HG02852 (cell line): Measurements from ENCODE around the gene TUBA1B.
A peak's percentile ranks its signal among the peaks of the same experiment; 100 is the strongest.
"Not testable (repeated sequence)": the region's sequence is repeated elsewhere in the genome, so short reads cannot be mapped to it uniquely, and the experiment has no call there.

Experiments
- ATAC-seq: cut with Tn5 transposase; IDR thresholded peaks from one replicate; pipeline ENCODE4 v1.9.1; 2021; ENCODE audit warnings: mild to moderate bottlenecking, moderate library complexity; ENCODE audit not compliant: unreplicated experiment

TUBA1B gene

DNA sequence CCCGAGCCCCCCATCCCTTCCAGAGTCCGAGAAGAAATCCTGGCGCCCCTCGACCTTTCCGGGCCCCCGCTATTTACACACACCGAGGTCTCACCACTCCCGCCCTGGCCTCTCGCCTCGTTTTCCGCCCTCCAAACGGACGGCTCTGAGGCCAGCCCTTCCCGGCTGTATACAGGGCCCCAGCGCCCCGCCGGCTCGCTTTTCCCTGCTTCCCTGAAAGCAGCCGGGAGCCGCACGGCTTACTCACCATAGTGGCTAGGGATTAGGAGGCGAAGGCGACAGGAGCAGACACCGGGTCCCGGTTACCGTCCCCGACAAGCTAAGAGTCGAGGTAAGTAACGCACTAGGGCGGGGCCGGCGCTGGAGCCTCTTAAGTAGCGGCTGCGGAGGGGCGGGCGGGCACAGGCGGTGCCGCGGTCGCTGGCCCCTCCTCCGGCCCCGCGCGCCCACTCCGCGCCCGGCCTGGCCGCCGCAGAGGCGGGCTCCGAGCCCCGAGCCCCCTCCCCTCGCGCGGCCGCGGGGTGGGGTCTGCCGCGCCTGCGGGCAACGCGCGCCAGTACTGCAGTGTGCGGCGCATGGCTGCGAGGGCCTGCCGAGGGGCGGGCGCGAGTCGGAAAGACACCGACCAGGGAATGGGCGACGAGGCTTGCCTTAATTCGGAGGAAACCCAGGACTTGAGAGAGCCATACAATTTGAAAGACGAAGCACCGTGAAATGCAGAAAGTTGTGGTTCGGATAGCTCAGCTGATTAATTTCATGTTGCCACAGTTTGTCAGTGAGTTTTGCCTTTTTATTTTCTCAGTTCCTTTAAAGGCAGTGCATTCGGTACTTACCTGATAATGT, at the start of gene TUBA1B:
Gene TUBA1B, minus strand, starts transcription at position 345 of the 843 bp plus-strand sequence. Its CDS starts 95 bp downstream, at position 250.
- peak; percentile 59 for ATAC-seq

DNA sequence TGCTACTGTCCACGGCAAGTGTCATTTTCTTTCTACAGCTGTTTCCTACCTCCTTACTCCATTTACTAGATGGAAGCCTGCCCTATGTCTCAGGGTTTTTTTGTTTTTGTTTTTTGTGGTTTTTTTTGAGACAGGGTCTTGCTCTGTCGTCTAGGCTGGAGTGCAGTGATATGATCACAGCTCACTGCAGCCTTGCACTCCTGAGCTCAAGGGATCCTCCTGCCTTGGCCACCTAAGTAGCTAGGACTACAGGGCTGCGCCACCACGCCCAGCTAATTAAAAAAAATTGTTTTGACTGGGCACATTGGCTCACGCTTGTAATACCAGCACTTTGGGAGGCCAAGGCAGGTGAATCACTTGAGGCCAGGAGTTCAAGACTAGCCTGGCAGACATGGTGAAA, 43.0 kb upstream of the TUBA1B start:
- no peak for ATAC-seq

DNA sequence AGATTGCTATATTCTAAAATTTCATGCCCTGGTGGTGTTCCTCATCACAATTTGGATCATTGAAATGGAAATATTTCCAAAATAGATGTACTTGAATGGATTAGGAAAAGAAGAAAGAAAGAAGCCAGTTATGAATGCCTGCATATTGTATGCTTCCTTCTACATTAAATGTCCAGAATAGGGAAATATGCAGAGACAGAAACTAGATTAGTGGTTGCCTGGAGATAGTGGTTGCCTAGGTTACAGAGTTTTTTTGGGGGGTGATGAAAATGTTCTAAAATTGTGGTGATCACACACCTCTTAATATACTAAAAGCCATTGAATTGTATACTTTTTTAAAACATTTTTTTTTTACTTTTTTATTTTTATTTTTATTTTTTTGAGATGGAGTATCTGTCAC, 39.7 kb upstream of the TUBA1B start:
- no peak for ATAC-seq

DNA sequence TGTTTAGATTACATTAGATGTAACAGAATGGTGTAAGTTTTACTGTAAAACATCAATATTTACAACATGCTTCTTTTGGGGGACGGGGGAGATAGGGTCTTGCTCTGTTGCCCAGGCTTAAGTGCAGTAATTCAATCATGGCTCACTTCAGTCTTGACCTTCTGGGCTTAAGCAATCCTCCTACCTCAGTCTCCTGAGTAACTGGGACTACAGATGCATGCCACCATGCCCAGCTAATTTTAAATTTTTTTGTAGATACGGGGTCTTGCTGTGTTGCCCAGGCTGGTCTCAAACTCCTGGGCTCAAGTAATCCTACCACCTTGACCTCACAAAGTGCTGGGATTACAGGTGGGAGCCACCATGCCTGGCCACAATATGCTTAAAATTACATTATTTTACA, 33.9 kb upstream of the TUBA1B start:
- no peak for ATAC-seq

DNA sequence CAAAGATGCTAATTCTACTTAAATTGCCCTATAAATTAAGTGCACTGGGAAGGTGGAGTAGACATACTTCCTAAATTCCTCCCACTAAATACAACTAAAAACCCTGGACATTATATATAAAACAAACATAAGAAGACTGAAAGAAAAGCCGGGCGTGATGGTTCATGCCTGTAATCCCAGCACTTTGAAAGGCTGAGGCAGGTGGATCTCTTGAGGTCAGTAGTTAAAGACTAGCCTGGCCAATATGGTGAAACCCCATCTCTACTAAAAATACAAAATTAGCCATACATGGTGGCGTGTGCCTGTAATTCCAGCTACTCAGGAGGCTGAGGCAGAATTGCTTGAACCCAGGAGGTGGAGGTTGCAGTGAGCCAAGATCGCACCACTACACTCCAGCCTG, 30.7 kb upstream of the TUBA1B start:
- ATAC-seq = not testable (repeated sequence)

DNA sequence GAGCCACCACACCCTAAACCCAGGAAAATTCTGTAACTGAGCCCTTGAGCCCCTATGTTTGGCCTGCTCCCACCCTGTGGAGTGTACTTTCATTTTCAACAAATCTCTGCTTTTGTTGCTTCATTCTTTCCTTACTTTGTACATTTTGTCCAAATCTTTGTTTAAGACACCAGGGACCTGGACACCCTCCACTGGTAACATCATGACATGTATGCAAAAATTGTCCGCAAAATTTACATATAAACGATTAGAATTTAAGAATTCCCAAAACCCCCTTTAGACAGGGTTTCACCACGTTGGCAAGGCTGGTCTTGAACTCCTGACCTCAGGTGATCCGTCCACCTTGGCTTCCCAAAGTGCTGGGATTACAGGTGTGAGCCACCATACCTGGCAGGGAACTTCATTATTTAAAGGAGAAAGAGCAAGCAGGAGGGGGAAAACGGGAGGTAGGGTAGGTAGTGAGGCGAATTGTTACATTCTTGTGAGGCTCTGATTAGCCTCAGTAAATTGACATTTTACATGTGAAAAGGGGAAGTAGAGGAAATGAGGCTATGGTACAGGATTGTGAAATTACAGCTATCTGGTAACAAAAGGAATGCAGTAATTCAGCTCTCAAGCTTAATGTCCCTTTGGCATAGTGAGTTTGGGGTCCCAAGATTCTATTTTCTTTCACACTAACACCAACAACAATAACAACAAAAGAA, 30.0 kb upstream of the TUBA1B start:
- no peak for ATAC-seq

DNA sequence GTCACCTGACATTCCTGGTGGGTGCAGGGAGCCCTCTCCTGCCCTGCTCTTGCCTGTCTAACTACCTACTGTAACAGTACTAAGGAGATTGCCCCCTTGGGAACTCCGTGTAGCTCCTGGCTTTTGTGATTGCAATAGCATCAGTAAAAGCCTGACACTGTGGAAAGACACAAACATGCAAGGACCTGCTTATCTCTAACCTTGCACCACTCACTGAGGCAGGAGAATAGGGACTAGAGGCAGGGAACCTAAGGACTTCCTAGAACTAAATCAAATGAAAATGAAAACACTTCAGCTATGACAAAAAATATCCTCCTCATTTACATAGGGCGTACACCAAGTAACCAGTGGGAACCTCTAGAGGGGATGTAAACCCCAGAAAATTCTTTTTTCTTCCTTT, 29.2 kb upstream of the TUBA1B start:
- peak; percentile 51 for ATAC-seq

DNA sequence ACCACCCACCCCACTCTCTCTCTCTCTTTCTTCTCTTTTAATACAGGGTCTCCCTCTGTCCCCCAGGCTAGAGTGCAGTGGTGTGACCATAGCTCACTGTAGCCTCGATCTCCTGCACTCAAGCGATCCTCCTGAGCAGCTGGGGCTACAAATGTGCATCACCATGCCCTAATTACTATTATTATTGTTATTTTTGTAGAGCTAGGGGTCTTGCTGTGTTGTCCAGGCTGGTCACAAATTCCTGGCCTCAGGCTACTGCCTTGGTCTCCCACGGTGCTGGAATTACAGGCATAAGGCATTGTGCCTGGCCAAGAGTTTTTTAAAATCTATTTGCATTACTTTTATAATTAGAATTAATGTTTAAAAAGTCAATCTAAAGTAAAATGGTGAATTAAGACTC, 23.0 kb upstream of the TUBA1B start:
- ATAC-seq = no peak

DNA sequence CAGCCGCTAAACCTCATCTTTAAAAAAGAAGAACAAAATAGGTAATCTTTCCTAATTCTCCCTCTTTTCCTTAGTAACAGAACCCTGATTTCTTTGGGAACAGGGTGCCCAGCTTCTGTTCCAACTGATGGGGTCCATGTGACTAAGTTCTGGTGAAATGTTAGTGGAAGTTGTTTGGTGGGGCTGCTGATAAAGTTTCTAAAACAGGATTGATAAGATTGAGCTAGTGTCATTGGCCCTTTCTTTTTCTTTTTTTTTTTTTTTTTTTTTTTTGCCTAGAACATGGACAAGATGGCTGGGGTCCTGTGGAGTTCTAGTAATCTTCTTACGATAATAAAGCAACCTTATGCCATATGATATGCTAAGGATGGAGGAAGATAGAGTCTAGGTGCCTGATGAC, 16.2 kb upstream of the TUBA1B start:
- no peak for ATAC-seq

DNA sequence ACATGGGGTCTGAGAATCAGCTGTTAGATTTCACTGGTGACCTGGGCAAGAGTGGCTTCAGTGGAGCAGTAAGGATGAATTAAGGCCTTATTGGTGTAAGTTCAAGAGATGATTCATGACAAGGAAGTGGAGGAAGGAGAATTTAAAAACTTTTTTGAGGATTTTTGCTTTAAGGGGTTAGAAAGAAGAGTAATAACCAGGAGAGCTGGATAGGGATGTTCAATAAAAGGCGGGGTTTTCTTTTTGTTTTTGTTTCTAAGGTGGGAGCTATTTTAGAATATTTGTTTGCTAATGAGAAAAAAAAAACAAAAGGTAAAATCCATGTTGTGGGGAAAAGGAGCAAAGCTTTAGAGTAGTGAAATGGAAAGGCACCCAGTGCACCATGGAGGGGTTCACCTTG, 15.2 kb upstream of the TUBA1B start:
- no peak for ATAC-seq

DNA sequence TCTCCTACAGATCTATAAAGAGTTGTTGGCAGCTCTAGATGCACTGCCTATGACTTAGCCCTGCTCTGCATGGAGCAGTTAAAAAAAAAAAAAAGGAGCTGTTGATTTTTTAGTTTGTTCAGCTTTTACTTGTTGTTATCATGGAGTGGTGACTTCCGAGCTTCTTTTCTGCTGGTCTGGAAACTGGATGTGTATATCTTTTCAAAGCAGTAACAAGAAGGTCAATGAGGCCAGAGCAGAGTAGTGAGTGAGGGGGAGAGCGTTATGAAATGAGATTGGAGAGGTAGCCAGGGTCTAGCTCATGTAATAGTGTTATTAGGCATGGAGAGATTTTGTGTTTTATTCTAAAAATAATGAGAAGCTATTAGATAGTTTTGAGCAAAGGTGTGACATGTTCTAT, 13.2 kb upstream of the TUBA1B start:
- no peak for ATAC-seq

DNA sequence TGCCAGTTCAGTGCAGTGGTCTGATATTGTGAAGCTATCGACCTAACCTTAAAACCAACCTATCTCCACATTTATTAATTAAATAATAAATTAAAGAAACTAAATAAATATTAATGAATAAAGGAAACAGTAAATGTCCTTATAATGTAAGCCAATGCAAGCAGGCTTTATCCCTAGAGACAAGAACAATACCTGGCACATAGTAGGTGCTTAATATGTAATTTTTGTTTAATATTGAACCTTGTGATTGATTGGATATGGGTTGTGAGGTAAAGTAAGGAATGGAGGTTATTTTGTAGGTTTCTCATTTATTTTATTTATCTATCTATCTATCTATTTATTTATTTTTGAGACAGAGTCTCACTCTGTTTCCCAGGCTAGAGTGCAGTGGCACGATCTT, 7.8 kb upstream of the TUBA1B start:
- ATAC-seq = no peak

DNA sequence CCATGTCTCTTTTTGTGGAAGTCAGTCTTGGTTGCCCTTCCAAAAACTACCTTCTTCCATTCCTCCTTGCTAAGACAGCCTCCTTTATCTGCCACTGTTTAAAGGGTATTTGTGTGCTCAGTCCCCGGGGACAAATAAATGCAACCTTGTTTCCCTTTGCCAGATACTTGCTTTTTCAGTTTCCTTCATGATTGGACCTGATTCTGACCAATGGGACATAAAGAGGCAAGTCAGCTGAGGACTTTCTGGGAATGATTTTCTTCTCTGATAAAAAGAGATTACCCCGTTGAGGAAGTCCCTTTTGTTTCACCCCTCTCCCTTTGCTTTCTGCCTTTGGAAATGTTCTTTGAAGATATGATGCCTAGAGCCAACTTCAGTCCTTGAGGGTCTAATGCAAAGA, 7.4 kb upstream of the TUBA1B start:
- no peak for ATAC-seq

DNA sequence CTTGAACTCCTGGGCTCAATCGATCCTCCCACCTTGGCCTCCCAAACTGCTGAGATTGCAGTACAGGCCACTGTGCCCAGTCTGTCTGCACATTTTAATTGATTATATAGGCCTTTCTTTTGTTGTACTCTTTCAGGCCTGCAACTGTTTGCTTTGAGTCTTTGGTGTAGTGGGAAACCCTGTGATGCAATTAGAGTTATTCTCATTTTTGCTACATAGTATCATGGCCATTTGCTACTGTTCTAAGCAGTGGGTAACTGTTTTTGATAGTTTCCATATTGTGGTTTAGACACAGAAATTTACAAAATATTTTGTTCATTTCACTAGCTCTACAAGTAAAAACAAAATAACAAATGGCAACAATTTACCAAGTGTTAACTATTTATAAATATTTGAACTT, 6.3 kb upstream of the TUBA1B start:
- no peak for ATAC-seq

DNA sequence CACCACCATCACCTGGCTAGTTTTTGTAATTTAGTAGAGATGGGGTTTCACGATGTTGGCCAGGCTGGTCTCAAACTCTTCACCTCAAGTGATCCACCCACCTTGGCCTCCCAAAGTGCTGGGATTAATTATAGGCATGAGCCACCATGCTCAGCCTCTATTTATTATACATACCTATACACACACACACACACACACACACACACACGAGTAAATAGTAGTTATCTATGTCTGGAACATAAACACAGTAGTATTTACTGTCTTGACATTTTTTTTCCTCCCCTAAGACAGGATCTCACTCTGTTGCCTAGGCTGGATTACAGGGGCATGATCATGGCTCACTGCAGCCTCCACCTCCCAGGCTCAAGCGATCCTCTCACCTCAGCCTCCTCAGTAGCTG, 5.8 kb upstream of the TUBA1B start:
- ATAC-seq = not testable (repeated sequence)

DNA sequence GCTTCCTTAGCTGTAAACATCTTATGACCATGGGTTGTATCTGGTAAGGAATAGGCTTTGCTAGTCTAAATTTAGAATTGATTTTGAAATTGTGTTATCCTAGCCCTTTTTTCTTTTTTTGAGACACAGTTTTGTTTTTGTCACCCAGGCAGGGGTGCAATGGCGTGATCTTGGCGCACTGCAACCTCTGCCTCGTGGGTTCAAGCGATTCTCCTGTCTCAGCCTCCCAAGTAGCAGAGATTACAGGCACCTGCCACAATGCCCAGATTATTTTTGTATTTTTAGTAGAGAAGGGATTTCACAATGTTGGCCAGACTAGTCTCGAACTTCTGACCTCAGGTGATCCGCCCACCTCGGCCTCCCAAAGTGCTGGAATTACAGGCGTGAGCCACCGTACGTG, 2.4 kb upstream of the TUBA1B start:
- ATAC-seq = no peak

DNA sequence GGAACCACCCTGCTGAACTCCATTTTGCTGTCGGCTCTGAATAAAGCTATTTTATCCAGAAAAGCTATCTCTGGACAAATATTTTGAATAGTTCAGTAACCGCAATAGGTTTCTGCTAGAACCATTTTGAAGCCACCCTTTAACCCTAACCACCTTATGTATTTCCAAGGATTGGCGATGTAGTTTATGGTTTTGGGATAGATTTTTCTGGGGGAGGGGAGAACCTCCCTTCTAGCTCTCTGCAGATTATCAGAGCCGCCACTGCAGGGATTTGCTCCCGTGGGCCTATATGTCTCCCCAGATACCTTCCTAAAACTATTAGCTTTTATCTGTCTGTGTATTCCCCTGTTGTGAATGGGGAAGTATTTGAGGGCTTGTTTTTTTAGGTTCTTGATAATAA, 1.8 kb upstream of the TUBA1B start:
- no peak for ATAC-seq

DNA sequence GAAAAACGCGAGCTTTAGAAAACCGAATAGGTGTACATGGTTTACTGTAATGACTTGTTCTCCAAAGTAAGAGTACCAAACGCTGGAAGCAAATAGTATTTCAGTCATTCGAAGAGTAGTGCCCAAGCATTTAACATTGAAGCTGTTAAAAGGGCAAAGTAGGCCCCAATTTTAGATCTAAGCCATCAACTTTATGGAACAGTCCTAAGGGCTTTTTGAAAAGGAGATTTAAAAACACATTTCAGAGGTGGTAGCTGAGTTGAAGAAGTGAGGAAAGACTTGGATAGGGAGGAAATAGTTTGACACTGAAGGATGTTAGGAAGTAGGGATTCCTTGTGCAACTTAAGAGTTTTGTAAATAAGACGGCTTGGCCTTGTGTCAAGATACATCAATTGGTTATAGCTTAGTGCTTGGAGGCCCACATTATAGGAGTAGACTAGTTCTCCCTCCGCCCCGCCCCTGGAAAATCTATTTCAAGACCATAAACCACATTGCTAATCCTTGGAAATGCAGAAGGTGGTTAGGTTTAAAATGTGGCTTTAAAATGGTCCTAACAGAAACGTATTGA, 783 bp upstream of the TUBA1B start:
- ATAC-seq = no peak

DNA sequence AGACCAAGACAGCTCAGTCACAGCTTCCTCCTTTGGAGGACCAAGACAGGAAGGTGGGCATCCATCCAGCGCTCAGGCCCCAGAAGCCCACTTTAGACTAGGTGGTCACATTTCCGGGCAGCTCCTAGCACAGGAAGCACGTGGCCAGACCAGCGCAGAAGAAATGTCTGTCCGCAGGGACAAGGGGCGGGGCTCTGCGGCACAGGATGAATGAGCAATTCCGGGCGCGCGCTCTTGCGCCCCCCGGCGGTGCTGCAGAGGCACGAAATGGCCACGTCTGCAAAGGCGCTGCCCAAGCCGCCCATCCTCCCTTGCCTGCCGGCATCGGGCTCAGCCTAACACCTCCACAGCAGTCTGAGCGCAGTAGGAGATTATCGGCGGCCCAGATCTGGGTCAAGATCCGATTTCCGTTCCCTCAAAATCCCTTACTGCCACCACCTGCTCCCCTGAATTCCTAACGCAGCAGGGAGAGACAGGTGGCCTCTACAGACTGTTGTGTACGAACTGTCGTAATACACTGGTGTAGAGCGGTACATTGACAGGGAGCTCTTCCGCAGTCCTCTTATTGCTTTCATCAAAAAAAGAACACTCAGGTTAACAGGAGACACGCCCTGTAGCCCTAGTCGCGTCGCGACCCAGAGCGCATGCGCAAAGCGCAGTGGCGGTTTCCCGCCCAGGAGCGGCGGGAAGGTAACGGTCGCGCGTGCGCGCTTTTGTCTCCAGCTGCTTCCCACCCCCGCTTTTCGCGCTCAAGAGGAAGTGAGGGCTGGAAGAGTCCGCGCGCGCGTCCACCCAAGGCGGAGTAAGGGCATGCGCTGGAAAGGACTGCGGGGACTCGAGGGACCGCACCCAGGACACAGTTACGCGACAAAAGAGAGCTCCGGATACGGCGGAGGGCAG, 794 bp downstream of the TUBA1B start:
- ATAC-seq = peak; percentile 50

DNA sequence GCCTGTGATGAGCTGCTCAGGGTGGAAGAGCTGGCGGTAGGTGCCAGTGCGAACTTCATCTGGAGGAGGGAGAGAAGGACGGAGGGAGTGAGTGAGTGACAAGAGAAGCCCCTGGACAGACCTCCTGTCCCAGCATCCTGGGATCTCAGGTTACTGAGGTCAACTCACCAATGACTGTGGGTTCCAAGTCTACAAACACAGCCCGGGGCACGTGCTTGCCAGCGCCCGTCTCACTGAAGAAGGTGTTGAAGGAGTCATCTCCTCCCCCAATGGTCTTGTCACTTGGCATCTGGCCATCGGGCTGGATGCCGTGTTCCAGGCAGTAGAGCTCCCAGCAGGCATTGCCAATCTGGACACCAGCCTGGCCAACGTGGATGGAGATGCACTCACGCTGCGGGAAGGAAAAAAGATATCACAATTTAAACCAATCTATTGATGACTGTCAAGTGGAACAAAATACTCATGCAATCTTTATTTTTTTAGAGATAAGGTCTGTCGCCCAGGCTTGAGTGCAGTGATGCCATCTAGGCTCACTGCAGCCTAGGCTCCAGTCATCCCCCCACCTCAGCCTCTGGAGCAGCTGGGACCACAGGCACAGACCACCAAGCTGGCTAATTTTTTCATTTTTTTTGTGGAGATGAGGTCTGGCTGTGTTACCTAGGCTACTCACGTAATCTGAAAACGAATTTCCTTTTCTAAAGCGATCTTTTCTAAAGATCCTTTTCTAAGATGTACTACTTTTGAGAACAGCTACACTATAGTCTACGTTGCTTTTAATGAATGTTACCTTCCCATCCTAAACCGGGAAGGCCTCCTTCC, 1.7 kb downstream of the TUBA1B start:
- ATAC-seq = no peak
